ENCODE results near the gene IFT122. TPM values are rescaled to one million over a fixed set of nuclear protein-coding genes. Genes with fewer than 3 reads are reported as not detected.

IFT122 gene
- total RNA-seq, 1 donor, result 21.4 TPM

DNA sequence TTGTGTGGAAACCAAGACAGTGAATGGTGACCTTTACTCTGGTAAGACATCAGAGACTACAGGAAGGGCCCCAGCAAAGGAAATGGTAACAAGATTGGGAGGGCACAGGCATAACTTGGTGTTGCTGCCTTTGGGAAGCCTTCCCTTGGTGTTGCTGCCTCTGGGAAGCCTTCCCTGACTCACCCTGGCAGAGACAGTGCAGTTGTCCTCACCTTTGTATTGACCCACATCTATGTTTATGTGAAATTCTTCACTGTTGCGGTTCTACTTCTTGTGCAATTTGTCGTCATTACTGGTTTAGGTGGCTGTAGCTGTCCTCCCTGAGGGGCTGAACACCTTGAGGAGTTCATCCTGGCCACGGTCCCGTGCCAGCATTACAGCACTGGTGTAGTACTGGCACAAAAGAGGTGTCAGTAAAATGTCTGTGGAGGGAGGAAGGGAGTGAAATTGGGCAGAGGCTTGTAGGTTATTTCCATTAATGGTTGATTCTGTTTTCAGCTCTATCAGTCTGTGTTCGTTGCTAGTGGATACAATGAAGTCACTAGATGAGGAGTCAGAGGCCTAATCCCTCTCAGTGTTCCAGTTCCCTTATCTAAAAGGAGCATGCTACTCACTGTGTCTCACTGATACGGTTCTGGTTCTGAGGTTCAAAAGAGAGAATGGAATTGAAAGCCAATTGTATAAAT, 21.6 kb downstream of the IFT122 start:
- H3K4me3 ChIP-seq (ENCODE audit: low read depth, low read length), result no peak overlapping the region
- TF ChIP-seq, protein P1, sequence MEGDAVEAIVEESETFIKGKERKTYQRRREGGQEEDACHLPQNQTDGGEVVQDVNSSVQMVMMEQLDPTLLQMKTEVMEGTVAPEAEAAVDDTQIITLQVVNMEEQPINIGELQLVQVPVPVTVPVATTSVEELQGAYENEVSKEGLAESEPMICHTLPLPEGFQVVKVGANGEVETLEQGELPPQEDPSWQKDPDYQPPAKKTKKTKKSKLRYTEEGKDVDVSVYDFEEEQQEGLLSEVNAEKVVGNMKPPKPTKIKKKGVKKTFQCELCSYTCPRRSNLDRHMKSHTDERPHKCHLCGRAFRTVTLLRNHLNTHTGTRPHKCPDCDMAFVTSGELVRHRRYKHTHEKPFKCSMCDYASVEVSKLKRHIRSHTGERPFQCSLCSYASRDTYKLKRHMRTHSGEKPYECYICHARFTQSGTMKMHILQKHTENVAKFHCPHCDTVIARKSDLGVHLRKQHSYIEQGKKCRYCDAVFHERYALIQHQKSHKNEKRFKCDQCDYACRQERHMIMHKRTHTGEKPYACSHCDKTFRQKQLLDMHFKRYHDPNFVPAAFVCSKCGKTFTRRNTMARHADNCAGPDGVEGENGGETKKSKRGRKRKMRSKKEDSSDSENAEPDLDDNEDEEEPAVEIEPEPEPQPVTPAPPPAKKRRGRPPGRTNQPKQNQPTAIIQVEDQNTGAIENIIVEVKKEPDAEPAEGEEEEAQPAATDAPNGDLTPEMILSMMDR (IDR thresholded peaks at IDR 0.05; ENCODE audit: insufficient read depth, low read length), result no peak
- DNase-seq (ENCODE audit: low read depth), result peak; percentile 58

DNA sequence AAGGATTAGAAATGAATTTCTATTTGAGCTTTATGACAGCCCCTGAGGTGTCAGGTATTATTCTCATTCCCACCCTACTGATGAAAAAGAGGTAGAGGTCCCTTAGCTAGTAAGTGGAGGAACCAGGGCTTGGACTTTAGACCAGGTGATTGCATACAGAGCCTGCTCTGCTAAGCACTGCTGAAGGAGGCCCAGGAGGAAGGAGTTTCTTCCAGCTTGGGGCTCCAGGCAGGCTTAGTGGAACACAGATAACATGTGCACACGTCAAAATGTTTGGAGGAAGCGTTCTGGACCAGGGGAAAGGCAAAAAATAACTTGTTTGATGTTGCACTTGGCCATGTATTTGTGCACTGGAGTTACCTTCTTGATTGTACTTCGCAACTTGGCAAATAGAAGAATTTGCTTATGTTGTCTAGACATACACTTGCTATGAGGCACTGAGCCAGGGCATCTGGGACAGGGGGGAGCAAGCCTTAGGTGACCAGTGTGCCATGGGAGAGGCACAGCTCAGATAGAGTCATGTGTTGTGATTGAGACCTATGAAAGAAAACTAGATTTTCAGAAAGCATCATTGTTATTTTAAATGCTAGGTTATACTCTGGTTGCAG, 22.4 kb downstream of the IFT122 start:
- H3K4me3 ChIP-seq (ENCODE audit: low read depth, low read length), result no peak overlapping the region
- TF ChIP-seq, protein P1 (IDR thresholded peaks at IDR 0.05; ENCODE audit: insufficient read depth, low read length), result no peak
- DNase-seq (ENCODE audit: low read depth), result no peak

DNA sequence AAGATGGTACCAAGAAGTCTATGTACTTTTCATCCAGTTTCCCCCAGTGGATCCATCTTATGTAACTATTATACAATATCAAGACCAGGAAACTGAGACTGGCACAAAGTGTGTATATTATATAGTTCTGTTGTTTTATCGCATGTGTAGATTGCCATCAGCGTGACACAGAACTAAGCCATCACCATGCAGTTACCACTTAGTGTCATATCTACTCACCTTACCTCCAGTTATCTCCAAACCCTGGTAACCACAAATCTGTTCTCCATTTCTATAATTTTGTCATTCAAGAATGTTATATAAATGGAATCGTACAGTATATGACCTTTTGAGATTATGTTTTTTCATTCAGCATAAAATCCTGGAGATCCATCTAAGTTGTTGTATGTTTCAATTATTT, 23.1 kb downstream of the IFT122 start:
- no peak for DNase-seq (ENCODE audit: low read depth)
- TF ChIP-seq, protein P1 (IDR thresholded peaks at IDR 0.05; ENCODE audit: insufficient read depth, low read length), result no peak
- no peak overlapping the region for H3K4me3 ChIP-seq (ENCODE audit: low read depth, low read length)

DNA sequence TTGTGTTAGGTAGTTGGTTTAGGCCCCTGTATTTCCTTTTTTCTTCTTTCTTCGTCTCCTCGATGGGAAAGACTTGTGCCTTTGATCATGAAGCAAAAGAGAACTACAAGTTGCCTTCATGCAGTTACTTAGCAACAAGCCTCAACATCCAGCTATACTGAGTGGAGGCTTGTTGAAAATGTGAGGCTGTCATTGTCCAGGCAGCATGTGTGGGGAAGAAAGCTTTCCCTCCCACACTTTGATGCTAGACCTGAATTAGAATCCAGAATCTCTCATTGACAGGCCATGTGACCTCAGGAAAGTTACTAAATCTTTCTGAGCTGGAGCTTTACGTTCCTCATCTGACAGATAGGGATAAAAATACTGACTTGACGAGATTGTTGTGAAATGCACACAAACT, 23.7 kb downstream of the IFT122 start:
- TF ChIP-seq, protein P1 (IDR thresholded peaks at IDR 0.05; ENCODE audit: insufficient read depth, low read length), result no peak
- no peak for DNase-seq (ENCODE audit: low read depth)
- no peak overlapping the region for H3K4me3 ChIP-seq (ENCODE audit: low read depth, low read length)

DNA sequence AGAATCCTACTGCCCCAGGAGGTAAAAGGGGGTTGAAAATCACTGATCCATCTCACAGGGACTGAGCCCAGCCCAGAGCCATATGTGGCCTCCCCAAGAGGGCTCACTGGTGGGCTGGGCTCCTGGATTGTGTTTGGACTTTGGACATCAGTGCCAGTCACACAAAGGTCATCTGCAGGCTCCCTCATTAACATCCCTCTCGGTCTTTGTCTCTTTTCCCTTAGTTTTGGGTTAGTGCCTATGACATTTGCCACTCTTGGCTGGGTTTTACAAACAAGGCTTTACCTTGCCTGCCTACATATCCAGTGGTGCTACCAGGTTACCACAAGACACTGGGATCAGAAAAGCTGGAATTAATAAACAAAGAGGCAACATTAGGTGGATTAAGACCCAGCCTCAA, 27.9 kb downstream of the IFT122 start:
- H3K4me3 ChIP-seq (ENCODE audit: low read depth, low read length), result no peak overlapping the region
- DNase-seq (ENCODE audit: low read depth), result no peak
- TF ChIP-seq, protein P1 (IDR thresholded peaks at IDR 0.05; ENCODE audit: insufficient read depth, low read length), result no peak

DNA sequence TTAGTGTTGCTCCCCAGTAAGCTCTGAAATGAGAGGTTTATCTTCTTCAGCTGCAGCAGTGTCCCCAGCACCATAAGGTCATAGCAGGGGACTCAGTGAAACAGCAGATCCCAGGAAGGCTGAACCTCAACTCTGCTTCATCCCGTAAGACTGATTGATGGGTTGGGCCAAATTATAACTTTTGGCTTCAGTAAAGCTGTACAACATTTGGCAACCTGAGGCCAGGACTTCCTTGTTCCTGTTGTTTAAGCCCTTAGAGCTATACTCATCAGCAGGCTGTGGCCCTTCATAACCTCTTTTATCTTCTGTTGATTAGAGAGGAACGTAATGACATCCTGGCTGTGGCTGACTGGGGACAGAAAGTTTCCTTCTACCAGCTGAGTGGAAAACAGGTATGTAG, 29.0 kb downstream of the IFT122 start:
- DNase-seq (ENCODE audit: low read depth), result no peak
- TF ChIP-seq, protein P1 (IDR thresholded peaks at IDR 0.05; ENCODE audit: insufficient read depth, low read length), result no peak

More for the DNA sequence above, 29.0 kb downstream of the IFT122 start:
- no peak overlapping the region for H3K4me3 ChIP-seq (ENCODE audit: low read depth, low read length)

Measured in fibroblast of the aortic adventitia (primary cell).